H54 (cell line): ENCODE measurements around the gene CACNA2D3.
A peak's percentile ranks its signal among the peaks of the same experiment; 100 is the strongest.
"Not testable (repeated sequence)": the region's sequence is repeated elsewhere in the genome, so short reads cannot be mapped to it uniquely, and the experiment has no call there.

ENCODE experiments used
- DNase-seq: peaks from one replicate; pipeline ENCODE4 v3.0.0; 2011; ENCODE audit warnings: low spot score, mixed read lengths; ENCODE audit not compliant: insufficient read length
- FAIRE-seq: peaks from 3 replicates; lab custom pipeline; 2011; peaks lifted over from hg19 to GRCh38; lab: Jason Lieb, UNC
- POLR2A ChIP-seq: IDR thresholded peaks from 2 replicates; pipeline ENCODE4 v1.6.1; 2011; ENCODE audit warnings: low read depth, mild to moderate bottlenecking, low read length

Gene CACNA2D3

GRCh38 chr3:54427941-54428871, 305.9 kb downstream of the CACNA2D3 start:
- TF ChIP-seq POLR2A, result no peak
- peak; percentile 26 for DNase-seq
- no peak for FAIRE-seq

DNA sequence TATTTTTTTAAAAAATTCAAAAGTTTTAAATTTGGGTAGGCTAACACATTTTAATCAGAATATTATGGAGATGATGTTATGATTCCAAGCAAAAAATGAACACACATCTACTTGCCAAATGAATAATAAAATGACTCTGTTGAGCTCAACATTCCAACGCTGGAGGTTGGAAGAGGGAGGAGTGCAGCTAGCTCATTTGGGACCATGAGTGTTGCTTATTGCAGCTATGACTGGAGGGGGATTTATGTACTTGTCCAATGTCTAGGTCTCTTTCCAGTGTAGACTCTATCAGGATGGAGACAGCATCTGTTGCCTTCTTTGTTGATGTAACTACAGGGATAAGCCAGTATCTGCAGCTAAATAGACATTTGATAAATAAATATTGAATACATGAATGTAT, 310.6 kb downstream of the CACNA2D3 start:
- no peak for FAIRE-seq
- no peak for DNase-seq
- TF ChIP-seq POLR2A, result no peak

- FAIRE-seq (no peak), DNase-seq (no peak)
- no peak for TF ChIP-seq POLR2A
These were observed 311.5 kb downstream of the CACNA2D3 start for GRCh38 chr3:54433846-54434245.

GRCh38 chr3:54434756-54435155, 312.4 kb downstream of the CACNA2D3 start:
- no peak for TF ChIP-seq POLR2A
- no peak for FAIRE-seq
- no peak for DNase-seq

- FAIRE-seq (no peak), DNase-seq (no peak)
- TF ChIP-seq POLR2A, result no peak
These were observed 314.9 kb downstream of the CACNA2D3 start for GRCh38 chr3:54437271-54437670.

DNA sequence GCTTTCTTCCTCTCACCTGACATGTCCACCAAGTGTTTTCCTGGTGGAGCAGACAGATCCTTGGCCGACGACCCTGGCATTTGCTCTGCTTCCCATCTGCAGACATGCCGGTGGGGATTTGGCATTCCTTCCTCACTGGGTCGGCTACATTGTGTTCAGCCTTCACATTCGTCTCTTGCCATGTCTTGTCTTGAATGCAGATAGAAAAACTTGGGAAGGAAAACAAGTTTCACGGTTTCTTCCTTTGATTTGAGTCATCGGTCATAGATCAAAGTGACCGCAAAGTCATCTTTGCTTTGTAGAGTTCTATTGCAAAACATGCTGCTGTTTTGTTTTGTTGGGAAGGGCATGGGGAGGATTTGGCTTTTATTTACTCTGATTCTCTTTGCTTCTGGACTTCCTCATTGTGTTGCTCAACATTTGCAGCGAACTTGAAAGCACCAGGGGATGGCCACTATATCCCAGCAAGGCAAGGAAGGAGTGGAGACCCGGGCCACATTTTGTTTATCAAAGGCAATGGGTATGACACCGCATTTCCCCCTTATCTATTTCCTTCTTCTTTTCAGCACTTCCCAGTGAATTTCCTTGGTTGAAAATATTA, 321.3 kb downstream of the CACNA2D3 start:
- TF ChIP-seq POLR2A, result no peak
- FAIRE-seq (no peak), DNase-seq (no peak)

DNA sequence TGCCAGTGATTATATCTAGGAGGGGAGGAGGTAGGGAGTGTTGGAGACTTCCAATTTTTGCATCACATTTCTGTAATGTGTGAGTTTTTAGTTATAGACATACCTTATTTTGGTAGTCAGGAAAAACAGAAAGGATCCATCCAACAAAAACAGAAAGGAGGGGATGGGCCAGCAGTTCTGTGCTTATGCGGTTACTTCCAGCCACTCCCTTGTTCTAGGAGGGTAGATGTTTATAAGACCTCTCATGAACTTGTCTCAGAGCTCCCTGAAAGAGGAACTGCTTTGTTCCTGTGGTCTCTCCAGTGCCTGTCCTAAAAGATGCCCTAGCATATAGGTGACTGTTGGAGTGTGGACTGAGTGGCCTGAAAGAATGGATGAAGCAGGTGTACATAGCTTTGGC, 323.3 kb downstream of the CACNA2D3 start:
- FAIRE-seq (no peak), DNase-seq (no peak)
- TF ChIP-seq POLR2A, result no peak

GRCh38 chr3:54447427-54447826, 325.1 kb downstream of the CACNA2D3 start:
- no peak for TF ChIP-seq POLR2A
- FAIRE-seq (no peak), DNase-seq (no peak)

DNA sequence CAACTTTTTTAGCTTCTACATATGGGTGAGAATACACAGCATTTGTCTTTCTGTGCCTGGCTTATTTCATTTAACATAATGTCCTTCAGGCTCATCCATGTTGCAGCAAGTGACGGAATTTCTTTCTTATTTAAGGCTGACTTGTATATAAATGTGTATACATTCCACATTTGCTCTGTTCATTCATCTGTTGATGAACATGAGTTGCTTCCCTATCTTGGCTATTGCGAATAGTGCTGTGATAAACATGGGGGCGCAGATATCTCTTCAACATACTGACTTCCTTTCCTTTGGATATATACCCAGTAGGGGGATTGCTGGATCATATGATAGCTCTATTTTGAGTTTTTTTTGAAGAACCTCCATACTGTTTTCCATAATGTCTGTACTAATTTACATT, 332.5 kb downstream of the CACNA2D3 start:
- FAIRE-seq, result no peak
- no peak for TF ChIP-seq POLR2A

DNA sequence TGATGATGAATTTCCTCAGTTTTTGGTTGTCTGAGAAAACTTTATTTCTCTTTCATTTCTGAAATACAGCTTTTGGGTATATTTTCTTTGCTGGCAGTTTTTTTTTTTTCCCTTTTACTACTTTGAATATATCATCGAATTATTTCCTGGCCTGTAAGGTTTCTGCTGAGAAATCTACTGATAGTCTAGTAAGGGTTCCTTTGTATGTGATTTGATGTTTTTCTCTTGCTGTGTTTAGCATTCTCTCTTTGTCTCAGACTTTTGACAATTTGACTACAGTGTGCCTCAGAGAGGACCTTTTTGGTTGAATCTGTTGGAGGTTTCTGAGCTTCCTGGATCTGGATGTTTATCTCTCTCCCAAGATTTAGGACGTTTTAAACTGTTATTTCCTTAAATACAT, 336.0 kb downstream of the CACNA2D3 start:
- FAIRE-seq (no peak), DNase-seq (no peak)
- no peak for TF ChIP-seq POLR2A

More for the DNA sequence above, 332.5 kb downstream of the CACNA2D3 start:
- DNase-seq, result no peak

DNA sequence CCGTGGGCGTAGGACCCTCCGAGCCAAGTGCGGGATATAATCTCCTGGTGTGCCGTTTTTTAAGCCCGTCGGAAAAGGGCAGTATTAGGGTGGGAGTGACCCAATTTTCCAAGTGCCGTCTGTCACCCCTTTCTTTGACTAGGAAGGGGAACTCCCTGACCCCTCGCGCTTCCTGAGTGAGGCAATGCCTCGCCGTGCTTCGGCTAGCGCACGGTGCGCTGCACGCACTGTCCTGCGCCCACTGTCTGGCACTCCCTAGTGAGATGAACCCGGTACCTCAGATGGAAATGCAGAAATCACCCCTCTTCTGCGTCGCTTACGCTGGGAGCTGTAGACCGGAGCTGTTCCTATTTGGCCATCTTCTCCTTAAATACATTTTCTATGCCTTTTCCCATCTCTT, 342.2 kb downstream of the CACNA2D3 start:
- not testable (repeated sequence) for FAIRE-seq, DNase-seq

DNA sequence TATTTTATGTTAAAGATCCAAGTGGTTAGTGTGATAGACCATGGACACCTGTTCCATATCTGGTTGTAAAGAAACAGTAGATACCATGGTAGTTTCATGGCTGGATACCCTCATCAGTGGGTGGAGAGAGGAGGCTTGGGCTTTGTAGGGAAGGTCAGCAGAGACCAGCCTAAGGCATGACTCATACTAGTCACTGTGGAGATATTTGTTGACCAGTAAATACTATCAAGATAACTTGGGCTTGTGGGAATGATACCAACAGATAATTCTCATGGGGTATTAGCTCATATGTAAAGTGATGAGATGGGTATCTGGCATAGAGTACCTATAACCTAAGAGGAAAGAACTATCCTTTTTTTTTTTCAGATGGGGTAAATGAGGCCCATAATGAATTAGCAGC, 354.5 kb downstream of the CACNA2D3 start:
- TF ChIP-seq POLR2A, result no peak
- FAIRE-seq (no peak), DNase-seq (no peak)

DNA sequence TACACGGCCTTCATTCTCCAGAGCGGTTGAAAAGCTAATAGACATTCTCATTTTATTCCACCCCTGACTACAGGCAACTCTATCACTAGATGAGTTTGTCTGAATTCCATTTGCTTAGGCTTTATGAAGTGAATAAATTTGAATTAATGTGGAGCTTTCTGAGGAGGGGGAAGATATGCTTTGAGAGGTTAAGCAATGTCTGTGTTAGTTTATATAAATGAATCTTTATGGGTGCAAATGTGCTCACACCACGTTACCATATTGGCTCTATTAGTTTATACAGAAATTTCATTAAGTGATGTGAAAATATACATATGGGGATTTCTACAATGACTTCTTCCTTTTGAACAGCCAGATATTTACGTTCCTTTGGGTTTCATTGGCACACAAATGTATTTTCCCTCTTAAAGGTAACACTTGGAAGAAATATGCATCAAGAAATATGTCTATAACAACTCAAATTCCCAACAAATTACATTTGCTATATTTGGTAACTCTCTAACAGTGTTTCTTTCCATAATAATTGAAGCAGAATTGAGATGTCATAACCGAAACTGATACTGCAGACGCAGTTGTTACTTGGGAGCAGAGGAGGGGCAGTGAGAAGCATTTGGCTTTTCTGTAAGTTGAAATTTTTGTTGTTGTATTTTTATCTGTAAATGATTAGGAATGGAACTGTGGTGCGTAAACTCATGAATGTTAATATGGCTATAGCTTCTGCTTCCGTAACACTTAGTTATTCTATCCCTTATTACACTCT, 359.4 kb downstream of the CACNA2D3 start:
- no peak for TF ChIP-seq POLR2A
- DNase-seq (no peak), FAIRE-seq (no peak)

DNA sequence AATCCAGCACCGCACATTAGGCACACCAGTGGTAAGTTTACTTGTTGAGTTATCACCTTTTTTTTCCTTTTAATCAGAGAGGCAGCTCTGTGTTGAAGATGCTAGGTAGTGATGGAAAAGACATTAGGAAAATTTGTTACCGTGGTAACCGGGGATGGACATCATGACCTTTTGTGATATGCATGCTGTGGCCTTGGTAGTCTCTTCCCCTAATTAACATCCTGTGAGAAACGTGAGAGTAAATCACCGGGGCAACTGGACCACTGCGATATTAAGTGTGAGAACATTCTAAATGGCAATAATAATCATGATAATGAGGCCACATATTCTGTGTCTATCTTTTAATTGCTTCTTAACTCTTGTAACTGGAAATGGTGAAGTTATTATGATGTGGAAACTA, 362.0 kb downstream of the CACNA2D3 start:
- TF ChIP-seq POLR2A, result no peak
- DNase-seq (no peak), FAIRE-seq (no peak)
